ENCODE data around the gene PGPEP1.

DNA sequence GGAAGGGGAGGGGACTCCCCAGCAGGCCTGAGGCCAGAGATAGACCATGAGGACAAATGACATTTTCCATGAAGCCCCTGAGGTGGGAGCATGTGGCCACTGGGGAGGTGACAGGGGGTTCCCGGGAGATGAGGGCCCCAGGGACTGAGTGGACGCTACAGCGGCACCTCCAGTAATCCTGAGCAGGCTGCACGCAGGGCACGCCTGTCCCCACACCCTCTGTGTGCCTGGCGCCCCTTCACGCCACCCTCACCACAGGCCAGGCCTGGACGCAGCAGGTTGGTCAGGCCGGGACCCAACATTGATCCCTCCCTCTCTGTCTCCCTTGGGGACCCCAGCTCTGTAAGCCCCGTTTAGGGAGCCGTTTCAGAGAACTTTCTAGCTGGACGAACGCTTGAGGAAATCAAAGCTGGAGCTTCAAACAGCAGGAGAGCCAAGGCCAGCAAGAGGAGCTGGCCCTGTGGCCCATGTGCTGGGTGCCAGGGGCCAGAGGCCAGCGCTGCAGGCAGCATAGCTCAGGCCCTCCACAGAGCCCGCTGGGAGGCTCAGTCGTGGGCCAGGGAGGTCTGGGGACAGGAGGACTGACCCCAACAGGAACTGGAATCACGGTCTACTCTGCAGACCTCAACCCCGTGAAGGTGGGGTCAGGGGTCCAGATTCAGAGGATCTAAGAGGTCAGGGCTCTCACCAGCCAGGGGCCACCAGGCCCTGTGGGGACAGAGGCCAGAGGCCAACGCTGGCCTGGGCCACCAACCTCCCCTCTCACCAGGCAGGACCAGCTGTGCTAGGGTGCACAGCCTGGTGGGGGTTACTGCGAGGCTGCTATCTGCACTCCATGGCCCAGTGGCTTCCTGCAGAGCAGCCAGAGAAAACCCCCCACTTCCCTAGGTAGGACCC lies 32.1 kb upstream of the PGPEP1 start:
- TF ChIP-seq, protein P1, sequence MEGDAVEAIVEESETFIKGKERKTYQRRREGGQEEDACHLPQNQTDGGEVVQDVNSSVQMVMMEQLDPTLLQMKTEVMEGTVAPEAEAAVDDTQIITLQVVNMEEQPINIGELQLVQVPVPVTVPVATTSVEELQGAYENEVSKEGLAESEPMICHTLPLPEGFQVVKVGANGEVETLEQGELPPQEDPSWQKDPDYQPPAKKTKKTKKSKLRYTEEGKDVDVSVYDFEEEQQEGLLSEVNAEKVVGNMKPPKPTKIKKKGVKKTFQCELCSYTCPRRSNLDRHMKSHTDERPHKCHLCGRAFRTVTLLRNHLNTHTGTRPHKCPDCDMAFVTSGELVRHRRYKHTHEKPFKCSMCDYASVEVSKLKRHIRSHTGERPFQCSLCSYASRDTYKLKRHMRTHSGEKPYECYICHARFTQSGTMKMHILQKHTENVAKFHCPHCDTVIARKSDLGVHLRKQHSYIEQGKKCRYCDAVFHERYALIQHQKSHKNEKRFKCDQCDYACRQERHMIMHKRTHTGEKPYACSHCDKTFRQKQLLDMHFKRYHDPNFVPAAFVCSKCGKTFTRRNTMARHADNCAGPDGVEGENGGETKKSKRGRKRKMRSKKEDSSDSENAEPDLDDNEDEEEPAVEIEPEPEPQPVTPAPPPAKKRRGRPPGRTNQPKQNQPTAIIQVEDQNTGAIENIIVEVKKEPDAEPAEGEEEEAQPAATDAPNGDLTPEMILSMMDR (conservative IDR thresholded peaks at IDR 0.05; ENCODE audit: low read depth, low read length), result no peak
- no peak for TF ChIP-seq EZH2 (IDR thresholded peaks at IDR 0.05; ENCODE audit: borderline replicate concordance, low read depth, low read length, poor library complexity, severe bottlenecking)
